HG03103 (cell line): Measurements from ENCODE around the gene EMP1.

Experiments
- ATAC-seq: cut with Tn5 transposase; IDR thresholded peaks from one replicate; pipeline ENCODE4 v1.9.1; 2021; ENCODE audit warnings: low read depth; ENCODE audit not compliant: unreplicated experiment

Gene EMP1

GRCh38 chr12:13196130-13196921 lies at the start of gene EMP1:
Gene EMP1 (plus strand): TSS chr12:13196726. CDS start chr12:13211511, 14,785 bp downstream.
- peak; percentile 84 for ATAC-seq

GRCh38 chr12:13147688-13148484 lies 48.6 kb upstream of the EMP1 start:
- no peak for ATAC-seq

- no peak for ATAC-seq
Measured at GRCh38 chr12:13148485-13148847, 48.1 kb upstream of the EMP1 start.

- ATAC-seq: no peak
Measured at GRCh38 chr12:13149411-13149810, 47.1 kb upstream of the EMP1 start.

GRCh38 chr12:13152281-13152680 lies 44.2 kb upstream of the EMP1 start:
- no peak for ATAC-seq

GRCh38 chr12:13152756-13153155 lies 43.8 kb upstream of the EMP1 start:
- ATAC-seq: no peak

- no peak for ATAC-seq
Measured at GRCh38 chr12:13153180-13153579, 43.3 kb upstream of the EMP1 start.

GRCh38 chr12:13154027-13154538 lies 42.4 kb upstream of the EMP1 start:
- no peak for ATAC-seq

- no peak for ATAC-seq
Measured at GRCh38 chr12:13154831-13155230, 41.7 kb upstream of the EMP1 start.

GRCh38 chr12:13156277-13156676 lies 40.2 kb upstream of the EMP1 start:
- ATAC-seq: no peak

- ATAC-seq: no peak
Measured at GRCh38 chr12:13161172-13161571, 35.4 kb upstream of the EMP1 start.

GRCh38 chr12:13162904-13163303 lies 33.6 kb upstream of the EMP1 start:
- ATAC-seq: no peak

- ATAC-seq: no peak
Measured at GRCh38 chr12:13163868-13164635, 32.5 kb upstream of the EMP1 start.

GRCh38 chr12:13164921-13165616 lies 31.5 kb upstream of the EMP1 start:
- ATAC-seq: no peak

- peak; percentile 76 for ATAC-seq
Measured at GRCh38 chr12:13165617-13166041, 30.9 kb upstream of the EMP1 start.

GRCh38 chr12:13167226-13167625 lies 29.3 kb upstream of the EMP1 start:
- ATAC-seq: no peak

- ATAC-seq: no peak
Measured at GRCh38 chr12:13167906-13168305, 28.6 kb upstream of the EMP1 start.

GRCh38 chr12:13169272-13169671 lies 27.3 kb upstream of the EMP1 start:
- no peak for ATAC-seq

- no peak for ATAC-seq
Measured at GRCh38 chr12:13170892-13171490, 25.5 kb upstream of the EMP1 start.
